GM12801 (cell line): Measurements from ENCODE around the gene DUOXA2.

Experiments used
- TF ChIP-seq, protein P1 (sequence below): IDR thresholded peaks from one replicate; pipeline ENCODE4 v1.5.1; 2011; ENCODE audit warnings: control low read depth; ENCODE audit not compliant: insufficient read length; ENCODE audit errors: extremely low read depth

DUOXA2 gene

DNA sequence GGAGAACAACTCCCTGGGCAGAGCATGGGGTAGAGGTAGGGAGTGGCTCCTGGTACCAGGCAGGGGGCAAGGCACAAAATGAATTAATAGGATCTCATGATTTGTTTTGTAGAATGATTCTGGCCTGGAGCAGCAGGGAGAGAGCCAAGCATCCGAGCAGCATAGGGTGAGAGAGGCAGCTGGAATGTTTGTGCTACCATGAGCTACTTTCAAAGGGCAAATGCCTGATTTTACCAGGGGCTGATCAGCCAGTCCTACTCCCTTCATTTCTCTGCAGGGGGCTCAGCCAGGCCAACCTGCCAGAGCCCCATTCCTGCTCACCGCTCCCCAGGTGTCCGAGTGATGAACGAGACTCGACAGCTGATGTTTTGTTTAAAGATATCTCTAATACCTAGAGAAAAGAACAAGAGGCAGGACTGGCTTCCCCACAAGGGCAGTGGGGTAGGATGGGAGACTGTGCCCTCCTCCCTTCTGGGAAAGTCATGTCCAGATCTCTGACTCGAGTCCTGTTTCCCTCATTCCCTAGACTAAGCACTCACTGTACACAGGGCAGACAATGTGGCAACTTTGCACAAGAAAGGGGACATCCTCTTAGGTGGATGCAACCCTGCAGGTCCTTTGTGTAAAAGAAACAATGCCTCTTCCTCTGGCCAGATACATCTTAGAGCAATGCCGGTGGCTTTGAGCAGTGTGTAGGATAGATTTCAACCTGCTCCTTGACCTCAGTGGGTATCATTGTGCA, 13.1 kb upstream of the DUOXA2 start:
- TF ChIP-seq, protein P1, sequence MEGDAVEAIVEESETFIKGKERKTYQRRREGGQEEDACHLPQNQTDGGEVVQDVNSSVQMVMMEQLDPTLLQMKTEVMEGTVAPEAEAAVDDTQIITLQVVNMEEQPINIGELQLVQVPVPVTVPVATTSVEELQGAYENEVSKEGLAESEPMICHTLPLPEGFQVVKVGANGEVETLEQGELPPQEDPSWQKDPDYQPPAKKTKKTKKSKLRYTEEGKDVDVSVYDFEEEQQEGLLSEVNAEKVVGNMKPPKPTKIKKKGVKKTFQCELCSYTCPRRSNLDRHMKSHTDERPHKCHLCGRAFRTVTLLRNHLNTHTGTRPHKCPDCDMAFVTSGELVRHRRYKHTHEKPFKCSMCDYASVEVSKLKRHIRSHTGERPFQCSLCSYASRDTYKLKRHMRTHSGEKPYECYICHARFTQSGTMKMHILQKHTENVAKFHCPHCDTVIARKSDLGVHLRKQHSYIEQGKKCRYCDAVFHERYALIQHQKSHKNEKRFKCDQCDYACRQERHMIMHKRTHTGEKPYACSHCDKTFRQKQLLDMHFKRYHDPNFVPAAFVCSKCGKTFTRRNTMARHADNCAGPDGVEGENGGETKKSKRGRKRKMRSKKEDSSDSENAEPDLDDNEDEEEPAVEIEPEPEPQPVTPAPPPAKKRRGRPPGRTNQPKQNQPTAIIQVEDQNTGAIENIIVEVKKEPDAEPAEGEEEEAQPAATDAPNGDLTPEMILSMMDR, result no peak

DNA sequence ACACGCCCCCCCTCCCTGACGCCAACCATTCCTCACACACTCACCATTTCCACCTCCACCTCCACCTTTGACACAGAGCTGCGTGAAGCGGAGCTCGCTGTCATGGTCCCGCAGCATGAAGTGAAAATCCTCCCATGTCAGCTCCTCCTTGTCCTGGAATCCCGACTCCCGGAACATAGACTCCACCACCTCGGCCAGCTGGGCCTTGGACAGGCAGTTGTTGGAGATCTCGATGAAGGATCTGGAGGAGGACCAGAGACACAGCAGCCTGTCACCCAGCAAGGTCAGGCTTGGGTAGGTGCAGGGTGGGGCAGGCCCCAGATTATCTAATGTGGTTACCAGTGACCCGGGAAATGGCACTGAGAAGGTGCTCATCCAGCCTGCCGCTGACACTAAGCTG, 12.4 kb upstream of the DUOXA2 start:
- TF ChIP-seq, protein P1, result no peak

DNA sequence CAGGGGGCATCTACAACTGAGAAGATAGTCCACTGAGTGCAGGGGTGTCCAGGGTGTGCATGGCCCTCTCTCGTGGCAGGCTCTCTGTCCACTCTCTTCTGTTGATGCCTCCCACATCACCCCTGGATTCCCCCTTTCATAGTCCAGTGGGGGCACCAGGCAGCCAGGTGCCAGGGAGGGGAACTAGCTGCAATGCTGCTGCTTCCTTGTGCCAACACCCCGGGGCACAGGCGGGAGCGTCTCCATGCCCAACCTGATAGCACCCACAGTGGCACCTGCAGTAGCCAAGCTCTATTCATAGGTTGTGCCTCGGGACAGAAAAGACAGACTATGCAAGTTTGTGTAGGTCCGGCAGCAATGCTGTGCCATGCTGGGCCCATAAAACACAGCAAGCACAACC, 11.9 kb upstream of the DUOXA2 start:
- TF ChIP-seq, protein P1, result no peak

DNA sequence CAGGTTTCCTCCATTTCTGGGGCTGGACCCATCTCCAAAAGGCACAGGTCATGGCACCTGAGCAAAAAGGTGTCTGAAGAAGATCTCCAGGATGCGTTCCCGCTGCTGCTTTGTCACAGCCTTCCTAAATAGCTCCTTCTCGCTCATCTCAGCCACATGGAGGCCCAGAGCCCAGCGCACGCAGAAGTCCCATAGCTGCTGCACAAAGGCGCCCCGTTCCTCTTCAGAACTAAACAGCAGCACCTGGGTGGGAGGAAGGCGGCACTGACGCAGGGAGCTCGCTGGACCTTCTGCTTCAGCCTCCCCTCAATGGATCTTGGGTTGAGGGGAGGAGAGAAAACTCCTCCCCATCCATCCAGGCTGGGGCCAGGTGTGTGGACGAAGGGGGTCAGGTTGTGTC, 8.5 kb upstream of the DUOXA2 start:
- TF ChIP-seq, protein P1, result no peak

DNA sequence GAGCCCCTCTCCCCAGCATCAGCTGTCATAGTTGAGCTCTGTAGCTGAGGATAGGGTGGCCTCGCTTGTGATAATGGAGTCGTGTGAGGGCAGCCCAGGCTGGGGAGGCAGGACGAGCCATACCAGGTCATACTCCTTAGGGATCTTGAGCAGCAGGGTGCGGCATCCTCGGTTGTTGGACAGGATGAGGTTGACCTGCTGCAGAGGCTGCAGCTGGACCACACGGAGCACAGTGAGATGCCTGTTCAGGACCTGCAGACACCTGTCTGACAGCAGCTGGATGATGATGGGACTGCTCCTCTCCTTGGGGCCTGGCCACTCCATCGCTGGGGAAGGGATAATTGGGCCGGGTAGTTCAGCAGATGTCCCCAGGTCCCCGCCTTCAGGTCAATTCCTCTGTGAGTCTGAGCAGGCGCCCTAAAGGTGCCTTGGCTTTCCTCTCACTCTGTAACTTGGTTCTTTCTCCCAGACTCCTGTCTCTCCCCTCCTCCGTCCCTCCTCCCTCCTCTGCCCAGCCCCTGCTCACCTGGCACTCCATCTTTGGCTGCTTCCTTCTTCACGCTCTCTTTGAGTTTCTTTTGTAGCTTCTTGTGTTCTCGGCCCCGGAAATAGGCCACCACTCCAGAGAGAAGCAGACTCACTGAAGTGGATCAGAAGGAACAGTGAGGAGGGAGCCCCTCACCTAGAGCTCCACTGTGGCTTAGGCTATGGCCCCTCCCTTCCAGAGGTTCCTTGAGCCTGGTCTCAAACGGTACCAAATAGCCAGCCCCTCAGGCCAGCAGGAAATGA, 7.9 kb upstream of the DUOXA2 start:
- TF ChIP-seq, protein P1, result no peak

DNA sequence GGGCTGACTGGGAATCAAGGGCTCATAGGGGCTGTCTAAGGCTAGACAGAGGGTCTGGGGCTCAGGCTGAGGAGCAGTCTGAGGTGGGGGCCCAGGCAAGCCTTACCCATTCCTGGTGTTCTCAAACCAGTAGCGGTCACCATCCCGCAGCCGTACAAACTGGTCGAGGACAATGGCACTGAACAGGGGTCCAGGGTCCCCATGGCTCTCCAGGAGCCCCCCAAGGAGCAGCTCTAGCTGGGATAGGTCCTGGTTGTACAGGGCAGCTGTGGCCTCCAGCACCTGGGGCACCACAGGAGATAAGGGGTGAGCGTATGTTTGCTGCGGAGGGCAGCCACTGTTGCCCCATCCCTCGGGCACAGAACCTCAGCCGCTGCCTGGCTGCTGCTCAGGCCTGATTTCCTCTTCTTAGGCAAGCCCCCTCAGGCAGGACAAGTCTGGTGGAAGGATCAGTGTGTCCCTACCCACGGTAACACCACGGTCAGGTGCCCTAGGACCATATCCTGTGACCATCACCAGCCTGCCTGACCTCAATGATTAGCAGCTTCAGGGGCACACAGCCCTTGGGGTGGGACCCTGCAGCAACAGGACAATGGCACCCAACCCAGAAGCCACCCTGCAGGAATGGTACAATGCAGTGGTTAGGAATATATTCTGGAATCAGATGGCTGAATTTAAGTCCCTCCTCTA, 6.0 kb upstream of the DUOXA2 start:
- TF ChIP-seq, protein P1, result no peak

DNA sequence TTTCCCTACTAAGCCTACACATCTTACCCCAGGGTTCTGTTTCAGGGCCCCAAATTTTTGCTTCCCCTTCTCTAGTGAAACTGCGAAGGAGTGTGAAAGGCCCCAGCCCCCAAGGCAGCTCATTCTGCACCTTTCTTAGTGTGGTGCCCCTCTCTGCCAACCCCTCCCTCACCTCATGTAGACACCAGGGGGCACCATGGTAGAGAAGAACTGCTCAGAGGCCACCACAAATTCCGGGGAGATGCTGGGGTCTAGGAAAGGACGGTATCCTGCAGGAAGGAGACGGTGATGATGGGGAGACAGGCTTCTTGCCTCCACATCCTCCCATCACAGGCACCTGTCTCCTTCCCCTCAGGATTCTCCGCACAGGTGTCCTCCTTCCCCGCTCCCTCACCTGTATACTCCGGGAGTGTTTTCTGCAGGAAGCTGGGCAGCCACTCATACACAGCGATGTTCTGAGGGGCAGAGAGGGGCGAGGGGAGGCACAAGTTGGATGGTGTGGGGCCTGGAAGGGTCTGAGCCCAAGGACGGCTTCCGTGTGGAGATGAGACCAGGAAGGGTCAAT, 3.8 kb upstream of the DUOXA2 start:
- TF ChIP-seq, protein P1, result no peak
